CD4-positive, alpha-beta T cell treated with Interleukin-2 at 100 ng/mL for 4 hours (primary cell): ENCODE results near the gene RGS12.

ENCODE experiments used
- DNase-seq: peaks from one replicate; pipeline ENCODE4 v3.0.0-alpha.2; 2020; ENCODE audit warnings: low spot score

The RGS12 gene

GRCh38 chr4:3330707-3331106, 37.9 kb downstream of the RGS12 start:
- no peak for DNase-seq

DNA sequence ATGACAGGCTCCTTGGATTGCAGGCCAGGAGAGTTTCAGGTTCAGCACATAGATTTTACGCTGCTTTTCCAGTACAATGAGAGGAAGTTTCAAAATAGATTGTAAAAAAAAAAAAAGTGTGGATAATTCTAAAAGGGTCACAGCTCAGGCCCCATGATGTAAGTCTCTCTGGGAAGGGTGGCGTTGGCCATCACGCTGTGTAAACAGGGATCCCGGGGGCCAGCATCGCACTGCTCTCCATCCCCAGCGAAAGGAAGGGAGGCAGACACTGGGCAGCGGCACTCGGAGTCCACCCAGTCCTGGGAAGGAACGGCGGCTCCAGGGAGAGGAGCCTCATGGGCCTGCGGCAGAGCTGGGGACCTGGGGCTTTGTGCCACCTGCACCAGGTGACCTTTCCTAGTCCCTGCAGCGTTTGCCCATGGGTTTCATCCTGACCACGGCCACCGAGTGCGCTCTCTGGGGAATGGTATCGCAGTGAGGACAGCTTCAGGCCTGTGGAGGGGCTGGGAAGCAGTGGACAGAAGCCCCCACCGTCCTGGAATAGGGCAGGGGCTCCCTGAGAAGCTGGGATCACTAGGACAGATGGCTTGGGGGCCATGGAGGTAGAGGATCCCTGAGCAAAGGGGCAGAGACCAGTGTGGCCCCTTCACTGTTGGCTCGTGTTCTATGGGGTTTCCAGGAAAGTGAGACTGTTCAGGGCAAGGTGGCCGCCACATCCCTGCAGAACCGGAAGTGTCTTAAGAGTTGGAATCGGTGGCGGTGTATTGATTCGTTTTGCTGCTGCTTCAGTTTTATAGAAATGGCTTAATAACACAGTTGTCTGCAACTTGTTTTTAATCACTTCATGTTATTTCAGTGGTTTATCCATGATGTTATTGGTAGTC, 38.9 kb downstream of the RGS12 start:
- DNase-seq: no peak

DNA sequence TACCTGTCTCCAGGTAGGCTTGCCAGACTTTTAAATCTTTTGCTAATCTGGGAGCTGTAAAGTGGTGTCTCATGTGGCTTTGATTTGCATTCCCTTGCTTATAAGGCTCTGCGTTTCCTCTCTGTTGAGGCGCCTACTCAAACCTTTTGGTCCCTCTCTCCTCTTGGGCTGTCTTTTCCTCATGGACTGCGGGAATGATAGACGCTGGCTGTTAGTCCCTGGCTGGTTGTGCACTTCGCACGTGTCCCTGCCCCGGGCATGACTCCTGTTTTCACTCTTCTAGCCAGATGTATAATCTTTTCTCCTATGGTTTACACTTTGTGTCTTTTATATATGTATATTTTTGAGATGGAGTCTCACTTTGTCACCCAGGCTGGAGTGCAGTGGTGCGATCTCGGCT, 39.7 kb downstream of the RGS12 start:
- no peak for DNase-seq

DNA sequence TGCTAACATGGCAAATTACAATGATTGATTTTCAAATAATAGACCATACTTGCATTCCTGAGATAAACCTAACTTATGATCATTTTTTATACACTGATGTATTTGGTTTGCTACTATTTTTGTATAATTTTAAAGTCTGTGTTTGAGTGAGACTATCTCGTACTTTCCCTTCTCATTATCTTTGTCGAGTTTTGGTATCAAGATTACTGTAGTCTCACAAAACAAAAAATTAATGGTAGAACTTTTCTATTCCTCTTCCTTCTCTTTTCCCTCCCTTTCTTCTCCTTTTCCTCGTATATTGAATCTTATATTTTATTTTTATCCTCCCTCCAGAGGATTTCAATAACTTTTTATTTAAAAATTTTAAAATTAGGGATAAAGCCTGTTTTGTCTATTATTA, 41.5 kb downstream of the RGS12 start:
- no peak for DNase-seq

GRCh38 chr4:3335385-3335784, 42.6 kb downstream of the RGS12 start:
- no peak for DNase-seq

GRCh38 chr4:3335982-3336381, 43.2 kb downstream of the RGS12 start:
- no peak for DNase-seq

DNA sequence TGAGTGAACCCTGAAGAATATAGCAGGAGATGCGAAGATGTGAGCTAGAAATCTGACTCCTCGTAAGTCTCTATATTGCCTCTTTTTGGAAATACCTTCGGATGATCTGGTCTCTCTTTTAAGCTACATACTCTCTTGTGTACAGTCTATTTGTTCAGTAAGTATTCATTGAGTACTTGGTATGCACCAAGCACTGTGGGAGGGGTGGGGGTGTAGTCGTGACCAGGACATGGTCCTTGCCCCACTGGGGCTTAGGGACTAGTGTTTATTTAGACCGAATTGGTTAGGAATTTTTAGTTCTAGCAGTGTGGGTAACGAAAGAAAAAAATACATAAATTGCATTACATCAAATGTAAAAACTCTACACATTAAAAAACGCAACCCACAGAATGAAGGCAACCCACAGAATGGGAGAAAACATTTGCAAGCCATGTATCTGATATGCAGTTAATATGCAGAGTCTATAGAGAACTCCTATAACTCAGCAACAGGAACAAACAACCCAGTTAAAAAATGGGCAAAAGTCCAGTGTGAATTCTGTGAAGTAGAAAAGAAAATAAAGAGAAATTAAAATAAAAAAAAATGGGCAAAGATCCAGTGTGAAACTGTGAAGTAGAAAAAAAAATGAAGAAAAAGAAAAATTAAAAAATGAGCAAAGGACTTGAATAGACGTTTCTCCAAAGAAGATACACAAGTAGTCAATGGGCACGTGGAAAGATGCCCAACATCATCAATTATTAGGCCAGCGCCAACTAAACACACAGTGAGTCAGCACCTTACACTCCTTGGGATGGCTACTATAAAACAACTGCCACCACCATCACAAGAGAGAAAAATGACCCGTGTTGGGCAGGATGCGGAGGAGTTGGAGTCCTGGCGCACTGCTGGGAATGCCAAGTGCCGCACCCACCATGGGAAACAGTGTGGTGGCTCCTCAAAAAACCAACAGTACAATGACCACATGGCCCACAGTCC, 43.8 kb downstream of the RGS12 start:
- no peak for DNase-seq

DNA sequence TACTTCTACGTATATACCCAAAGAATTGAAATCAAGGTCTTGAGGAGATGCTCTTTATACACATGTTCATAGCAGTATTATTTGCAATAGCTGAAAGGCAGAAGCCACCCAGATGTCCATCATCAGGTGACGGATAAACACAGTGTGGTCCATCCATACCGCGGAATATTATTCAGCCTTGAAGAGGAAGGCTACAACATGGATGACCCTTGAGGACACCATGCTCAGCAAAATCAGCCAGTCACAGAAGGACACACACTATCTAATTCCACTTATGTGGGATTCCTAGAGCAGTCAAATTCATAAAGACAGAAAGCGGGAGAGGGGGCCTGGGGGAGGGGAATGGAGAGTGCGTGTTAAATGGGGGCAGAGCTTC, 44.5 kb downstream of the RGS12 start:
- no peak for DNase-seq

DNA sequence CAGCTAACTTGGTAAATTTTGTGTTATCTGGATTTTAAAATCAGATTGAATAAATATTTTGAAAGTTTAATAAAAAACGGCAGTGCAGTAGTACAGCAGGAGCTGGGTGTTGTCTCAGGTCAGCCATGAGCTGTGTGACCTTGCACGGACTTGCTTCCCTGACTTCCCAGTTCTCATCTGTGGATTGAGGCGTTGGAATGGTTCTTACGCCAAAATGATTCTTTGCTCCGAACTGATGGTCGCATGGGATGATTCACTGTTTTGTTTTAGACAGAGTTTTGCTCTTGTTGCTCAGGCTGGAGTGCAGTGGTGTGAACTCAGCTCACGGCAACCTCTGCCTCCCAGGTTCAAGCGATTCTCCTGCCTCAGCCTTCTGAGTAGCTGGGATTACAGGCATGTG, 45.0 kb downstream of the RGS12 start:
- no peak for DNase-seq

- no peak for DNase-seq
These were observed 45.6 kb downstream of the RGS12 start for GRCh38 chr4:3338321-3338838.

DNA sequence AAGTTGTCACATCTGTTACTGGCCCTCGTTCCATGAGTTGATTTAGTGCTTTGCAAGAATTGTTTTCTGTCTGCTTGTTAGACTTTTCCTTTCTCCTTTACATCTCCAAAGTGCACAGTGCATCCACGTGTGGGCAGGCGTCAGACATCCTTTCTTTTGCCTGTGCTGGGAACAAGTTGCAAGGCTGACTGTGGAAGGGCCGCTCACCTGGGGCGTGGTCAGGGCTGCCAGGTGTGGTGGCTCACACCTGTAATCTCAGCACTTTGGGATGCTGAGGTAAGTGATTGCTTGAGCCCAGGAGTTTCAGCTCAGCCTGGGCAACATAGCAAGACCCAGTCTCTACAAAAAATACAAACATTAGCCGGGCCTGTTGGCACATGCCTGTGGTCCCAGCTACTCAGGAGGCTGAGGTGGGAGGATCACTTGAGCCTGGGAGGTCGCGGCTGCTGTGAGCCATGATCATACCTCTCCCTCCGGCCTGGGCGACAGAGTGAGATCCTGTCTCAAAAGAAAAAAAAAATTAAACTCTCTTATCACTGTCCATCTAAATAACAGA, 46.2 kb downstream of the RGS12 start:
- no peak for DNase-seq

GRCh38 chr4:3339577-3339976, 46.8 kb downstream of the RGS12 start:
- no peak for DNase-seq

DNA sequence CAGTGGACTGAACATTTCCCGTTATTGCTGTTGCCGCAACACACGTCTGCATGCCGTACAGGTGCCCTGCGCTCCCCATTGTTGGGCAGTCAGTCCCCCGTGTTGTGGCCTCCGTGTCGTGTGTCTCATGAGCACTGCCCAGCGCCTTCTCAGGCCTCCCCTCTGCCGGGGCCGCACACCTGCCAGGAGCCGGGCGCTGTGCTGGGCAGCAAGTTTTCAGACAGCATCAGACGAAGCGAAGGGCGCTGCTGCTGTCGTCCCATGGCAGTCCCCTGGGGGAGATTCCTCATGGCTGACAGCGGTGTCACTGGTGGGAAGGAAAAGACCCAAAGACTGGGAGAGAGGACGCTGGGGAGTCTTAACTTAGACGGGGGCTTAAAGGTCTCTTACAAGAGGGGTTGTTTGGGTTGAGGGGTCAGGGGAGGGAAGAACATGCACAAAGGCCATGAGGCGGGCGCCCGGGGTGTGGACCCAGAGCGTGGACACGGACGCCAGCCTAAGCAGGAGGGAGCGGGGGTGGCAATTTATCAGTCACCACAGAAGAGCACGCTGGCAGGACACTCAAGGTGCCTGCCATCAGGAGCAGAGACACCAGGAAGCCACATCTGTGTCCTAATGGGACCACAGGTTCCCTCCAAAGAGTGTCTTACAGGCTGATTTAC, 47.3 kb downstream of the RGS12 start:
- DNase-seq: no peak

- DNase-seq: no peak
These were observed 47.9 kb downstream of the RGS12 start for GRCh38 chr4:3340700-3341083.

GRCh38 chr4:3341760-3342159, 48.9 kb downstream of the RGS12 start:
- DNase-seq: no peak

DNA sequence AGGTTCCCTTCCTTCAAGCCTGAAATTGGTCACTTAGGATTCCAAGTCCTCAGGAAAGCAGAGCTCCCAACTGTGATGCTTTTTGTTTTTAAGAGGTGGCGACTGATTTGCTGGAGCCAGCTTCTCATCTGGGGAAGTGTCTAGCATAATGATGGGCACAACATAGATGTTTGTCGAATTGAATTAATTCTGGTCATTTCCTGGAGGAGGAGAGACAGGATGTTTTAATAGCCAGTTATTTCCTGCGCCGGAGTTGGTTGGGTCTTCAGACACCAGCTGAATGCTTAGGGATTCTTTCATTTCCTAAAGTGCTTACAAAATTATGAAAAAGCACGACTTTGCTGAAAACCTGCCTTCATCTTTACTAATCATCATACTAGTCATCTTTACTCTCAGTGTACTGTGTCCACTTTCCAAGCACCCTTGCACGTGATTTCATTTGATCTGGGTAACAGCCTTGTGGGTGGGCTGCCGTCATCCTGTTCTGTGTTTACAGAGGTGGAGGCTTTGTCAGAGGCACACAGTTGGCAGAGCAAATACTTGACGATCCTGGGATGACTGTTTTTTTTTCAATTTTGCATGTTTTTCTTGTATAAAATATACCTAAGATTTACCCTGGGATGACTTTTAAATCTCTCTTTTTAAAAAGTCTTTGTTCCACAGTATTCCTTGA, 49.5 kb downstream of the RGS12 start:
- no peak for DNase-seq
